HG03342 (cell line): ENCODE results near the gene USP20.

Experiments used
- ATAC-seq: cut with Tn5 transposase; IDR thresholded peaks from one replicate; pipeline ENCODE4 v1.9.1; 2021; ENCODE audit warnings: mild to moderate bottlenecking, moderate library complexity; ENCODE audit not compliant: unreplicated experiment

The USP20 gene

DNA sequence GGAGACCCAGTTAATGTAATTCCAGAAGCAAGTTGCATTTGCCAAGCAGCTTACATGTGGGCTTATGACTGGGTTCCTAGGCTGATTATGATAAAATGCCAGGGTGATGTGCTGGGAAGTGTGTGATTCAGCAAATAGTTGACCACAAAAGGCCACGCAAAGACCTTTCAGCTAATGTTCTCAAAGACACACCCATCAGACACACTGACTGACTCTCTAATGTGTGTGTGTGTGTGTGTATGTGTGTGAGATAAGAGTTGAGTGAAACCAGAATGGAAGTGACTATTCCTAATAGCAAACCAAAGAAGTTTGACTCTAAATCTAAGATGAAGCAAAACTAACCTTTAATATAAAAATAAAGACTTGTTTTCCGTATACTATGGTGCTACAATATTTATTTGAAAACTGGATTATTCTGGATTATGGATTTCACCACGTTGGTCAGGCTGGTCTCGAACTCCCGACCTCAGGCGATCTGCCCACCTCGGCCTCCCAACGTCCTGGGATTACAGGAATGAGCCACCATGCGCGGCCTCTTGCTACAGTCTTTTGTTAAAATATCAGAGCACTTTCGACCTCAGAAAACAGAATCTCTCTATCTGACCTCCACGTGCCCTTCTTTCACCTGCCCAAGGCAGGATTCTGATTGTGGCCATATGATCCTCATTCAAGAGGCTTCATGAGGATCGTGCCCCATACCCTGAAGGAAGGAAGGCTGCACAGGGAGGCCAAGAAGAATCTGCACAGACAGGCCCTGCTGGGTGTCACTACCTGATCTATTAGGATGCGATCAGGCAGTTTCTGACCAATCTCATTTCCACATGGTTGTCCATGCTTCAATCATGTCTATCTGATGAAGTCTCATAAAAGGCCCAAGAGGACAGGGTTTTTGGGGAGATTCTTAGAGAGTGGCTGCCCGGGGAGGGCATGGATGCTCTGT lies 75.6 kb downstream of the USP20 start:
- ATAC-seq, result no peak

DNA sequence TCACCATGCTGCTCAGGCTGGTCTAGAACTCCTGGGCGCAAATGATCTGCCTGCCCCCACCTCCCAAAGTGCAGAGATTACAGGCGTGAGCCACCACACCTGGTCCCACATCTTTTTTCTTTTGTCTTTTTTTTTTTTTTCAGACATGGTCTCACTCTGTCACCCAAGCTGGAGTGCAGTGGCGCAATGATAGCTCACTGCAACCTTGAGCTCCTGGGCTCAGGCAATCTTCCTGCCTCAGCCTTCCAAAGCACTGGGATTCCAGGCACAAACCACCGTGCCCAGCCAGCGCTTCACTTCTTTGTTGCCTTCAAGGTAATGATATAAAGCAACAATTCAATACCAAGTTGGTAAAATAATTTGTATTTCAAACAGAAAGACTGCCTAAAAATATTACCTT lies 78.8 kb downstream of the USP20 start:
- no peak for ATAC-seq

DNA sequence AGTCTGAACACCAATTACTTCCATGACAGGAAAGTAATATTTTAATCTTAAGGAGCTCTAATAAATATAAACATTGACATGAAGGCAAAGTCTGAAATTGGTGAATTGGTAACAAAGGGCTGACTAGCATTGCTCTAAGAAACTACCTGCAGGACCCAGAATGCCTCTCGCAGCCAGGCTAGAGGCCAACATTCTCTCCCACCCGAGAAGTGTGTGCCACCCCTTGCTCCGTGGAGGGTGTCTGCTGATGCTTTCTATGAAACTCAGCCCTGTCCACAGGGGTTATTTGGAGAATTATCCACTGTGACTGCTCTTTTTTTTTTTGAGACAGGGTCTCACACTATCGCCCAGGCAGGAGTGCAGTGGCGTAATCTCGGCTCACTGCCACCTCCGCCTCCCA lies 81.4 kb downstream of the USP20 start:
- no peak for ATAC-seq

DNA sequence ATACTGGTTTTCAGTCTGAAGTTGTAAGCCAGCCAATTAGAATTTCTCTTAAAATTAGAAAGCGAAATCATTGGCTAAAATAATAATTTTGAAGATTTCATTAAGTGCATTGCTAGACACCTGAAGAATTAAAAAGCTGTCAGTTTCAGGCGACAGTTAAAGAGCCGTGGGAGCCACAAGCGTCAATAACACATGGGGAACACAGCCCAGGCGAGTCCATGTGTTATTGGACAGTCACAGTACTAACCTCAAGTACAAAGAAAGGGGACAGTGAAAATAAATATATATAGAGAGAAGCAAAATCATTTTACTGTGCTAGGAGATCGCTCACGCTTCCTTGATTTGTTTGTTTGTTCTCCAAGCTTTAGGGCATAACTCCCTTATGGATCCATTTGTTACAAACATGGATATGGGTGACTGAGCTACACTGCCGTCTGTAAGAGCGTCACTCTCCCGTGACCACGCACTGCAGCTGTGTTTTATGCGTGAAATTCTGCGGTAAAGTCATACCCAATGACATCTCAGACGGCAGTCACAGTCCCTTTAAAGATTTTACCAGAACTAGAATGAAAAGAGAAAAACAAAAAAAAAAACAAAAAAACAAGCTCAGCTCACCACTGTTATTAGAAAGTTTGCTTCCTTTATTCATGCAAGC lies 83.2 kb downstream of the USP20 start:
- no peak for ATAC-seq

DNA sequence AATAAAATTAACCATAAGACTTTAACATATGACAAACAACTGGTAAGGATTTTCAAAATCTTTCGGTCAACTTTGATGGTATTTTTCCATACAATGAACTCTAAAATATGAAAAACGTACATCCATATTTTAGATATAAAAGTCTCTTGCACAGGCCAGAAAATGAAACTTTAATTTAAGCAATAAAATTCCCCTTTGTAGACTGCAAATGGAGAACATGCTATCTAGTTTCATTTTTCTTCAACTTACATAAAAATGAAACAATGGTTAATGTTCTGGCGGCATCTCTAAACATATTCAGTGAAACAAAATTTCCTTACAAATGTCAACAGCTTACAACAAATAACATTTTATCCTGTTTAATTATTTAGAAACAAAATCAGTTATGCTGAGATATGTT lies 84.0 kb downstream of the USP20 start:
- no peak for ATAC-seq

DNA sequence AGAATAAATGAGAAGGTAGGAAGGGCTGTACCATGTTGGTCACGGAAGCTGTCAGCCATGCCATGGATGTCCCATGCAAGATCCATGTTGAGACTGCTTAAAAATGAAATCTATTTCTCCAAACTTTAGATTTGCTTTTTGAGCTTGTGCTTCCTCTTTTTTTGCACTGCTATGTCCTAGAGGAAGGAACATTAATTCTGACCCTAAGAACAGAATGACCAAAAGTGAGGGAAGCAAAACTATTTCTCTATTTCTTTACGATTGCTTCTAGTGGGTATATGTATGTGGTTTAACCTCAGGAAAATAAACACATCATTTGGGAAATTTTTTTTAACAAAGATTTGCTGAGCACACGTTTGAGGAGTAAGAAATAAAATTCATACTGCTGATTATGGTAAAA lies 84.6 kb downstream of the USP20 start:
- ATAC-seq, result no peak

DNA sequence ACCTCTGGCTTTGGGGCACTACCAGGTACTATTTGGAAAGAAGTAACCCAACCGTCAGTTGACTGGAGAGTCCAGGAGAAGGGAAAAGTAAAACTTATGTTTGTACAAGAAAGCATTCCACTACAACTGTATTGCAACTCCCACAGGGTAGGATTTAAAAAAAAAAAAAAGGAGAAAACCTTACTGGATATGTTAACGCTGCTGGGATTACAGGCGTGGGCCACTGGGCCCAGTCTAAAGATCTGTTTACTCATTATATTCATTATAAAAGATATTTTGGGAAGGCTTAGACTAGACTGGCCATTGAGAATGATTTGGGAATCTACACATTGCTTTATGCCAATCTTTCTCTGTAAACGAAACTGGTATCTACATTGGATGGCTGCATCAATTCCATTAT lies 86.6 kb downstream of the USP20 start:
- no peak for ATAC-seq

DNA sequence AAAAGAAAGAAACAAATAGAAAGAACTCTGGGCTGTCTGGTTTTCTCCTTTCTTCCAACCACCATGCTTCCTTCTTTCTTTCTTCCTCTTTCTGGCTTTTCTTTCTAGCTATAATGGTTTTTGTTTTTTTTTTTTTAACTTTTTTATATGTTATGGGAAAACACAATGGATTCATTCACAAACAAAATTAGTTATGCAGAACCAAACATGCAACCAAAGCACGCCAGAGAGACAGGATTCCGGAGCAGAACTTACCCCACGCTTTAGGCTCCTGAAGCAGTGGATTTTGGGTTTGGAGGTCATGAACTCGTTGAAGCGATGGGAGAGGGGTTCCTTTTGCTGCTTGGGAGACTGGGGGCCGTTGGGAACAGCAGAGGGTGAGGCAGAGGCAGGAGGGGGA lies 88.3 kb downstream of the USP20 start:
- no peak for ATAC-seq

DNA sequence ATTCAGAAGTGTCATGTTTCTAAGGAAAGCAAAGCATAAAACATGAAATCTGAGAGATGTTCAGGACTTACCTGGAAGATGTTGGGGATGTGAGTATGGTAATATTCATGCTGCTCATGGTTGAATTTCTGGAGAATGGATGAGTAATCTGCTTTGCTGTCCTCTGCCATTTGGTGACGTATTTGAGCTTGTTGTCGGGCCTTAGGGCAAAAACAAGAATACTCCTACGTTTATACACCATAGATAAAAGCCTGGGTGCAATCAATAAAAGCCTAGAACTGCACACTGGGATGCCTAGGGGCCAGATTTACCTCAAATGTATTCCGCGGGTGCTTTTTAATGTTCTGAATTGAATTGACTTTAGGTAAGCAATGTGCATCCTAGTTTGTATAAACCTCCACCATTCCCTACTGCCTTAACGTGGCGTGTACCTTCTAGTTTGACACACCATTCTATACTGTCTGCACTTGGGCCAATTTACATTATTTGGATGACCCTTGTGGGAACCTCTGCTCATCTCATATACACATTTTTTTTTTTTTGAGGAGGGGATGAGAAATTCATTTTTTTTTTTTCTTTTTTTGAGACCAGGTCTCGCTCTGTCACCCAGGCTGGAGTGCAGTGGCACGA lies 94.4 kb downstream of the USP20 start:
- no peak for ATAC-seq

DNA sequence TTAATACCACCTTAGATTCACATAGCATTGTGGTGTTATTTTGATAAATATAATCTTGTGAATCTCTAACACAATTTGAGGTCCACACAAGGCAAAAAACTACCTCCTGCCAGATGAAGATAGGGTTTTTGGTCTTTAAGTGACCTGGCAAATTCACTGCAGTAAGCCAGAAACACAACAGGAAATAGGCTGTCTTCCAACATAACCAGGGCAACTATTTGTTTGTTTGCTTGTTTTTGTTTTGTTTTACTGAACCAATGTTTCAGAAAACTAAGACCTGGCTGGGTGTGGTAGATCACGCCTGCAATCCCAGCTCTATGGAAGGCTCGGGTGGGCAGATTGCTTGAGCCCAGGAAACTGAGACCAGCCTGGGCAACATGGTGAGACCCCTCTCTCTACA lies 95.5 kb downstream of the USP20 start:
- ATAC-seq, result no peak
